Type B pancreatic cell (in vitro differentiated cells): ENCODE measurements around the gene CNTN6. TPM values are rescaled to one million over a fixed set of nuclear protein-coding genes. Genes with fewer than 3 reads are reported as not detected.

Experiments used
- DNase-seq: peaks from one replicate; pipeline ENCODE4 v3.0.0; 2021; ENCODE audit warnings: mixed read lengths; ENCODE audit not compliant: unreplicated experiment; ENCODE audit errors: extremely low spot score
- H3K27ac Mint-ChIP-seq: 2 replicates; pipeline ENCODE4 v1.8.0; 2021; ENCODE audit warnings: mild to moderate bottlenecking, mixed read lengths
- H3K27me3 Mint-ChIP-seq: 2 replicates; pipeline ENCODE4 v1.8.0; 2021; ENCODE audit warnings: mixed read lengths
- H3K36me3 Mint-ChIP-seq: 2 replicates; pipeline ENCODE4 v1.8.0; 2021; ENCODE audit warnings: mixed read lengths
- H3K4me1 Mint-ChIP-seq: one replicate; pipeline ENCODE4 v1.8.0; 2021; ENCODE audit warnings: mixed read lengths; ENCODE audit not compliant: unreplicated experiment
- H3K4me3 Mint-ChIP-seq: 2 replicates; pipeline ENCODE4 v1.8.0; 2021; ENCODE audit warnings: mild to moderate bottlenecking, mixed read lengths
- H3K9me3 Mint-ChIP-seq: 2 replicates; pipeline ENCODE4 v1.8.0; 2021; ENCODE audit warnings: mixed read lengths
- total RNA-seq: library from RNA; stranded (reverse); gene quantifications from 2 replicates; pipeline ENCODE4 v1.2.1, GENCODE V29; 2021; ENCODE audit warnings: low replicate concordance
- TF ChIP-seq, protein P1 (sequence below): fragments of 200-600 bp; sonication (generic); conservative IDR thresholded peaks from 2 replicates; pipeline ENCODE4 v1.5.0; 2021; ENCODE audit warnings: antibody characterized with exemption, mild to moderate bottlenecking

CNTN6 gene
- total RNA-seq, 1 donor from 2014 or later = 3.3 TPM

GRCh38 chr3:1292571-1293071, 199.8 kb downstream of the CNTN6 start:
- Mint-ChIP-seq H3K4me3 (no peak overlapping the region), H3K36me3 (no peaks in the 10 kb centered on the region), H3K4me1 (no peaks in the 10 kb centered on the region), H3K27me3 (peaks cover 3% of the 10 kb centered on the region), H3K9me3 (no peaks in the 10 kb centered on the region), H3K27ac (no peak overlapping the region)
- DNase-seq = no peak
- TF ChIP-seq, protein P1, sequence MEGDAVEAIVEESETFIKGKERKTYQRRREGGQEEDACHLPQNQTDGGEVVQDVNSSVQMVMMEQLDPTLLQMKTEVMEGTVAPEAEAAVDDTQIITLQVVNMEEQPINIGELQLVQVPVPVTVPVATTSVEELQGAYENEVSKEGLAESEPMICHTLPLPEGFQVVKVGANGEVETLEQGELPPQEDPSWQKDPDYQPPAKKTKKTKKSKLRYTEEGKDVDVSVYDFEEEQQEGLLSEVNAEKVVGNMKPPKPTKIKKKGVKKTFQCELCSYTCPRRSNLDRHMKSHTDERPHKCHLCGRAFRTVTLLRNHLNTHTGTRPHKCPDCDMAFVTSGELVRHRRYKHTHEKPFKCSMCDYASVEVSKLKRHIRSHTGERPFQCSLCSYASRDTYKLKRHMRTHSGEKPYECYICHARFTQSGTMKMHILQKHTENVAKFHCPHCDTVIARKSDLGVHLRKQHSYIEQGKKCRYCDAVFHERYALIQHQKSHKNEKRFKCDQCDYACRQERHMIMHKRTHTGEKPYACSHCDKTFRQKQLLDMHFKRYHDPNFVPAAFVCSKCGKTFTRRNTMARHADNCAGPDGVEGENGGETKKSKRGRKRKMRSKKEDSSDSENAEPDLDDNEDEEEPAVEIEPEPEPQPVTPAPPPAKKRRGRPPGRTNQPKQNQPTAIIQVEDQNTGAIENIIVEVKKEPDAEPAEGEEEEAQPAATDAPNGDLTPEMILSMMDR = no peak

- DNase-seq = no peak
- TF ChIP-seq, protein P1 = no peak
- H3K36me3 Mint-ChIP-seq = no peaks in the 10 kb centered on the region
Observed at GRCh38 chr3:1294586-1294985, 201.8 kb downstream of the CNTN6 start.

GRCh38 chr3:1318296-1319005, 225.6 kb downstream of the CNTN6 start:
- H3K27ac Mint-ChIP-seq = no peak overlapping the region

More at GRCh38 chr3:1294586-1294985, 201.8 kb downstream of the CNTN6 start:
- Mint-ChIP-seq H3K4me1 (no peaks in the 10 kb centered on the region), H3K27me3 (peaks cover 3% of the 10 kb centered on the region), H3K27ac (no peak overlapping the region), H3K4me3 (no peak overlapping the region), H3K9me3 (no peaks in the 10 kb centered on the region)

DNA sequence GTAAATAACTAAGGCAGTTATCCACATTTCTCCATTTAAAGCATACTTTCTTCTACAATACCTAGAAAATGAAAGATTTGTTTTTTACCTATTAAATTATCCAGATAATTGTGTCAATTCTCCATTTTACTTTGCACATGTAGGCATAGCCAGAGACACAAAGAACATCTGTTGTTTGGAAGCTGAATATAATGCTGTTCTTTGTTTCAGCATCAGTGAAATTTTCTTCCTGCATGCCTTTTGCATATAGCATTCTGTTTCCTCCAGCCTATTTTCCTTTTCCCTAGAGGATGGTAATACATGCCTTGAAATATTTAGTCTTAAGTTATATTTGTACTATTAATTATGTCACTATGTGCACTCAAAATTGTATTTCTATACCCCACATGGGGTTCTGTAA, 233.7 kb downstream of the CNTN6 start:
- H3K9me3 Mint-ChIP-seq = no peaks in the 10 kb centered on the region
- TF ChIP-seq, protein P1 = no peak
- no peaks in the 10 kb centered on the region for H3K27me3 Mint-ChIP-seq
- peaks cover 2% of the 10 kb centered on the region for H3K4me1 Mint-ChIP-seq
- no peaks in the 10 kb centered on the region for H3K36me3 Mint-ChIP-seq
- H3K4me3 Mint-ChIP-seq = no peak overlapping the region
- H3K27ac Mint-ChIP-seq = no peak overlapping the region
- no peak for DNase-seq

More at GRCh38 chr3:1318296-1319005, 225.6 kb downstream of the CNTN6 start:
- Mint-ChIP-seq H3K9me3 (no peaks in the 10 kb centered on the region), H3K4me1 (no peaks in the 10 kb centered on the region), H3K36me3 (no peaks in the 10 kb centered on the region), H3K27me3 (no peaks in the 10 kb centered on the region), H3K4me3 (no peak overlapping the region)
- no peak for DNase-seq
- TF ChIP-seq, protein P1 = no peak

DNA sequence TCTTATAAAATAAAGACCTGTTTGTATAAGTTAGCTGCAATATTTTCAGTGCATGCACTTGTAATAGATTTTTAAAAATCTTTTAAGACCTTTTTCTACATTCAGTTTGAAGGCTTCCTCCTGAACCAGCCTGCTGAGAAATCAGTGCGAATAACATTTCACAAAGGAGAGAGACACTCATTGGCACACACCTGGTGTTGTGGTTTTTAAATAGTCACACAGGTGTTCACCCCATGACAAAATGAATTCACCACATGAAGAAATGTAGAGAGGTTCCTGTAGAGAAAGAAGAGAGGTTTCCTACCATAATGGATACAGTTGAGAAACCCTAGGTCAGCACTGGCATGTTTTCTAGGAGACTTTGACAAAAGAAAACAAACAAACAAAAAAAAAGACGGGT, 237.3 kb downstream of the CNTN6 start:
- TF ChIP-seq, protein P1 = no peak

More for the DNA sequence above, 237.3 kb downstream of the CNTN6 start:
- no peak for DNase-seq
- H3K27ac Mint-ChIP-seq = no peak overlapping the region
- no peak overlapping the region for H3K4me3 Mint-ChIP-seq
- H3K9me3 Mint-ChIP-seq = no peaks in the 10 kb centered on the region
- no peaks in the 10 kb centered on the region for H3K27me3 Mint-ChIP-seq
- peaks cover 16% of the 10 kb centered on the region for H3K4me1 Mint-ChIP-seq
- no peaks in the 10 kb centered on the region for H3K36me3 Mint-ChIP-seq
